ENCODE data around the gene MKNK1.
A peak's percentile ranks its signal among the peaks of the same experiment; 100 is the strongest.

The MKNK1 gene

GRCh38 chr1:46539972-46540371 is 64.1 kb downstream of the MKNK1 start:
- DNase-seq (ENCODE audit: low read depth) = peak; percentile 39

DNA sequence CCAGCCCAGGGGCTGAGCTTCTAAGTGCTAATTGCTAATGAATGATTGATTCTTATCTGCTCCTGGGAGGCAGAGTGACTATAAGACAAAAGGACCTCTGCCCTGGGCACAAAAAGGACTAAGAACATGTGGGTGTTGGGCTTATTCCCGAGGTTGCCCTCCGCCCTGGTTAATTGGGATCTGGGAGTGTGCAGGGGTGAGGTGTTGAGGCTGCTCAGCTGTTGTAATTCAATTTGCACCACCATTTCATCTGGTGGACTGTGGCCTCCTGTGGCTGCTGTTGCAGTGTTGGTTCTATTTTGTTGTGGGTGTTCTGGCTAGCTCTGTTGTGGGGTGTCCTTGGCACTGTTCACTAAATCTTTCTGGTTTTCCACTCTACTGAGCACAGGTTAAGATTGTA is 65.9 kb downstream of the MKNK1 start:
- no peak for DNase-seq (ENCODE audit: low read depth)

DNA sequence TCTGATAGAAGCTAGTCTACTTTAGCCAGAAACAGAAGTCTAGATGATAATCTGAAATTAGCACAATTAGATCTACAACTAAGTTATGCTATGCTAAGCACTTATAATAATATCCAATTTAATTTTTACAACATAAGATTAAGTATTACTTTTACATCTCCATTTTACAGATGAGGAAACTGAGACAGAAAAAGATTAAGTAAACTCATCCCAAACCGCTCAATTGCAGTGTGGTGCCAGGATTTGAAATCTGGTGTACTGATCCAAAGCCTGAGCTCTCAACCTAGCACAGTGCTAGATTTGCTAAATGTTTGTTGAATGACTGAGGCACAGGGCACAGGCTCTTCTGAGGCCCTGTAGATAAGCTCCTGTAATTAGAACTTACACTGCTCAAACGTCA is 66.4 kb downstream of the MKNK1 start:
- no peak for DNase-seq (ENCODE audit: low read depth)

GRCh38 chr1:46536527-46536926 is 67.5 kb downstream of the MKNK1 start:
- DNase-seq (ENCODE audit: low read depth) = no peak

DNA sequence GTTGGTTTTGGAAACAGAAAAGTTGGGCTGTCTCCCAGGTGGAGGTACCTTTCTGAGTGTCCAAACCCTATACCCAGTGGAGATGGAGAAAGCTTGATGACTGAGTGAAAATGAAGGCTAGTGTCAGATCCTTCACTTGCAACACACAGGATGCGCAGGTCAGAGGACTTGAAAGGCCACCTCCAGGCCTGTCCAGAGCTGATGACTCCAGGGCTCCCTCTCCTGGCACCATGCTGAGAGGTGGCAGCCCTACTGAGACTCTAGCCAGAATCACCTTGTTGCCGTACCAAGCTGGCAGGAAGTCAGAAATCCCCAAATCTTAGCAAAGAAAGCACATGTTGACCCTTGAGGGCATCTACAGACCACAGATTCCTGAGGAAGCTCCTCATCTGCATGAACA is 69.0 kb downstream of the MKNK1 start:
- DNase-seq (ENCODE audit: low read depth) = no peak

GRCh38 chr1:46533179-46533864 is 70.7 kb downstream of the MKNK1 start:
- DNase-seq (ENCODE audit: low read depth) = no peak

GRCh38 chr1:46532498-46533178 is 71.4 kb downstream of the MKNK1 start:
- DNase-seq (ENCODE audit: low read depth) = no peak

- DNase-seq (ENCODE audit: low read depth) = no peak
Measured at GRCh38 chr1:46532095-46532494, 72.0 kb downstream of the MKNK1 start.

- no peak for DNase-seq (ENCODE audit: low read depth)
Measured at GRCh38 chr1:46530791-46531409, 73.2 kb downstream of the MKNK1 start.

DNA sequence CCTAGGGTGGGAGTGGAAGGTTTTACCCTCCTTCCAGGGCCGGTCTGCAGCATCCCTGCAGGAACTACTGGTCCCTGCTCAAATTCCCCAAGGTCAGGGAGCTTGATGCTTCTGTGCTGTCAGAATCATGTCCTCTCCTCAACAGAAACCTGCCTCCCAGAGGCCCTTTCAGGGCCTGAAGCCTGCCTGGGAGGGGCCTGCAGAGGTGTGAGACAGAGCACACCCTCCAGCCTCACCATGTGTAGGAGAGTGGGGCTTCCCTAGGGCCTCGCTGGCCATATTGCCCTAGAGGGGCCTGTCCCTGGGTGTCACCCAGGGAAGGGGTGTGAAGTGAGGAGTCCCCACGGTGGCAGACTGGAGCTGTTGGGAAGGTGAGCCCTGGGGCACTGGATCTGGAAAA is 73.8 kb downstream of the MKNK1 start:
- no peak for DNase-seq (ENCODE audit: low read depth)

- DNase-seq (ENCODE audit: low read depth) = no peak
Measured at GRCh38 chr1:46529031-46529630, 74.9 kb downstream of the MKNK1 start.

DNA sequence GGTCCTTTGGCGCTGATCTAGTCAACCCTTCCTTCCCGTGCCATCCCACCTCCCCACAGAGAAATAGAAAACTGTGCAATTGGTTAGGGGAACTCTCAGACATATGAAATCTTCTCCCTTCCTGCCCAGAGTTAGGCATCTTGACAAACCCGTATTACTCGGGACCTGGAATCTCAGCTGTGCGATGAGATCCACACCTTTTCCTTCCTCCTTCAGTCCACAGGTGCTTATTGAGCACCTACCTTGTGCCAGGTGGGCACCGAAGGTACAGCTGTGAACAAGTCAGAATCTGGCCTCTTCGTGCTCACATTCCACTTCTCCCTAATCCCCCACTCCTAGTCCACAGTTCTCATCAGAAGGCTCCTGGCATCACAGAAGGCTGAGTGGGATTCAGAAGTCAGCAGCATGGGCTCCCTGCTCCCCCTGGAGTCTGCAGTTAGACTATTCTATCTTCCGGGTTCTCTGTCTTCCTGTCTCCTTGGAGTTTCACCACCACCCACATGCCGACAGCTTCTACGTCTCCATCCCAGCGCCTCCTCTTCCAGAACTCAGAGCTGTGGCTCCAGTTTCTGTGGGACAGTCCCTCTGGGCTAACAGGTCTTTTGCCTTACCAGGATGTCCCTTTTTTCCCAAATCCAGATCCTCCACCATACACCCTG is 75.6 kb downstream of the MKNK1 start:
- no peak for DNase-seq (ENCODE audit: low read depth)

DNA sequence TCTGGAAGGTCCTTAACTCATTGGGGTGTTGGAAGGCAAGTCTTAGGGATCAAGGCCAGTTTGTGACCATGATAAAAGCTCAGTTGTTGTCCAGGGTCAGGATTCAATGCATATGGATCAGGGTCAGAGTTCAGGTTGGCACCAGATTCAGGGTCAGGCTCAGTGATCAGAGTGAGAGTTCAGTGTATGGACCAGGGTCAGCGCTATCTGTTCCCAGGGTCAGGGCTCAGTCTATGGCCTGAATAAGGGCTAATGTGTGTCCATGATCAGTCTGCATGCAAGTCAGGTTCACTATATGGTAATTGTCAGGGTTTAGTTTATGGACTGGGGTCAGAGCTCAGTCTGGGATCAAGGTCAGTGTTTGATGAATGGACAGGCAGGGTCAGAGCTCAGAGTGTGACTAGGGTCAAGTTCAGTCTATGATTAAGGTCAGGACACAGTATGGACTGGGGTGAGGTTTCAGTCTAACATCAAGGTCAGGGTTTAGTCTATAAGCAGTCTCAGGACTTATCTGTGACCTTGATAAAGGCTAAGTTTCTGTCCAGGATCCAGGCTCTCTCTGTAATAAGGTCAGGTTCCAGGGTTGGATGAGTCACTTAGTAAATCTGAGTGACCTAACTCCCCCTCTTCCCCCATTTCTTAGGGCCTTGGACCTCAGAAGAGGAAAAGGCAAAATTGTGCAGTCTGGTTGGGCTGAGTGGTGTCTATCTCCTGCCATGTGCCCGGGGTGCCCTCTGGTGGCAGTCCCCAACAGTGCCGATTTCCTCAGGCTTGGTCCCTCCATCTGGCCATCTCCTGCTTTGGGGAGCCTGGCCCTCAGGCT is 76.4 kb downstream of the MKNK1 start:
- DNase-seq (ENCODE audit: low read depth) = peak; percentile 27

GRCh38 chr1:46526691-46527291 is 77.3 kb downstream of the MKNK1 start:
- no peak for DNase-seq (ENCODE audit: low read depth)

- DNase-seq (ENCODE audit: low read depth) = no peak
Measured at GRCh38 chr1:46526013-46526690, 77.9 kb downstream of the MKNK1 start.

DNA sequence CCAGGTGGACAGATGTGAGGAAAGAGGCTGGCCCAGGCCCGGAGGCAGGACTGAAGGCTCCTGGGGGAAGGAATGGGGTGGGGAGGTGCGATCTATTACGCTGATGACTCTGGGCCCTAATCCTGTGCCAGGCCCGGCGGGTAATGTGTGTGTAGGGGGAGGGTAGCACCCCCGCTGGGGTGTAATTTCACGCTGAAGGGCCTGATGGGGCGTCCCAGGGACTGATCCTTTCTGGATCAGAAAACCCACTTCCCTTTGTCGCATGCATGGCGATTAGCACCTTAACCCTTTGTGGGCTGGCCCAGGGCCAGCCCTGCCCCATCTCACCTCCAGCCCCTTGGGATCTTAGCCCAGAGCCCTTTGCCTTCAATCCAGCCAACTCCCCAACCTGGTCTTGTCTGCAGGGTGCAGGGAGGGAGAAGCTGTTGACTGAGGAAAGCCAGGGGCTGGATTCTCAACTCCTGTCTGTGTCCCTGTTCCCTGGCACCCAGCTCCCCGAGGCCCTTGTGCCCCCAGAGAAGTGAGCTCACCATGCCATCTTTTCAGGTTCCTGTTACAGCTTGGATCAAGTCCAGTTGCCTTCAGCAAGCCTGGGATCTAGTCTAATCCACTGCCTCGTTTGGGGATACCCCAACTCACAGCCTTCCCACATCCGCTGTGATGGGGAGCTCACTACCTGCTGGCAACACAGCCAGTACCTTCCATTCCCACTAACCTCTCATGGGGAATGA is 78.7 kb downstream of the MKNK1 start:
- DNase-seq (ENCODE audit: low read depth) = no peak

DNA sequence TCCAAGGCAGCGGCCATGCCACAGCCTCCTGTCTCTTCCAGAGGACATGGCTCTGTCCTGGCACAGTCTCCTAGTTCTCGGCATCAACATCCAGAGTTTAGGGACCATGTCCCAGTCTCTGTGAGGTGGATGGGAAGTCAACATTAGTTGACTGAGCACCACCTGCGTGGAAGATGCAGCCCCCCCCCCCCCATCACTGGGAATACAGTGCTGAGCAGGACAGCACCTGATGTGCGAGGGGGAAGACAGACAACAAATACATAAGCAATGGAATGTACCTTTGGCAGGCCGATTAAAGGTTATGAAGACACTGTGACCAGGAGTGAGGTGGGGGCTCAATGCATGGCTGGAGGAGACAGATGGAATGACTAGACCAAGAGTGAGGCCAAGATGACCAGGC is 79.2 kb downstream of the MKNK1 start:
- DNase-seq (ENCODE audit: low read depth) = no peak

- no peak for DNase-seq (ENCODE audit: low read depth)
Measured at GRCh38 chr1:46523496-46524353, 80.3 kb downstream of the MKNK1 start.

DNA sequence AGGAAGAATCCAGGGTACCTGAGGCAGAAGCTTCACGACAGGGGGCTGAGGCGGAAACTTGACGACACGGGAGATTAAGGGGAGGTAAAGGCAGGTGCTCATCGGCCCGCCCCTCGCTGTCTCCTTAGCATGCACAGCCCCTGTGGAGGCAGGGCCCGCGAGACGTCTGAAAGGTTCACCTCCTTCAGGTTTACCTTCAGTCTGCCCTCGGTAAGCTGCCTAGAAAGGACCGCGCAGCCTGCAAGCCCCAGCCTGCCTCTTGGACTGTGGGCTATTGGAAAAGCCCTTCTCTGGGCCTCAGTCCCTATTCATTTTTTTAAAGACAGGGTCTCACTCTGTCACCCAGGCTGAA is 81.1 kb downstream of the MKNK1 start:
- no peak for DNase-seq (ENCODE audit: low read depth)
